ENCODE results near the gene TULP4.

DNA sequence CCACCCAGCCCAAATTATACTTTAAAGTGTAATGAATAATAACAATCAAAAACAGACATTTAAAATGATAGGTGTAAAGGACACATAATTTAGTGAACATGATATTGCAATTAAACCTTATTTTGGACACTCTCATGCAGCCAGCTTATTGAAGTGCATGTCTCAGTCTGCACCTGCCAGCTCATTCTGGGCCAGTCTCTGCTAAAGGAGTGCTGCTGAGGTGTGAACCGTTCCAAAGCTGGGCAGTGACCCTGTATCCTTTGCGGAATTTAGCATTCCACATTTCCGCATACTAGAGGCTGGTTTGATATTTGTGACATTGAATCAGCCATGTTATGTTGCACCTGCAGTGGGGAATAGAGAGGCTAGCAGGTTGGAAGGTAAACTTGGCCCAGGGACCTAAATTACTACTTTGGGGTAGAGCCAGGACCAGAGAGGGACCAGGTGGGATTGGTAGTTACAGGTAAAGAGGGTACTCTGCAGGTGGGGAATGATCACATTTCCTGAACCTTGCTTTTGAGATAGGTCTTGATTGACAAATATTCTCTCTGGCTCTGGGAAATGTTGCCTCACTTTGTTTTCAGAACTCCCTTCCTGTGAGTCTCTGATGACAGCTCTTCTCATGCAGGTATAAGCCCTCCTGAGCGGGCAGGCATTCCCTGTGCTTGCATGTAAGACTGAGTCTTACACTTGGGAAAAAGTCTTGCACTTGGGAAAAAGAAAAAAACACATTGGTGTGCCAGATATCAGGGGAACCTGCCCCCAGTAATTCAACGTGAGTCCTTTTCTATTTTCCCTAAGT is 26.2 kb downstream of the TULP4 start:
- TF ChIP-seq POLR2A (IDR thresholded peaks at IDR 0.05) (no peak), EP300 (IDR thresholded peaks at IDR 0.05) (no peak)
- TF ChIP-seq, protein P1, sequence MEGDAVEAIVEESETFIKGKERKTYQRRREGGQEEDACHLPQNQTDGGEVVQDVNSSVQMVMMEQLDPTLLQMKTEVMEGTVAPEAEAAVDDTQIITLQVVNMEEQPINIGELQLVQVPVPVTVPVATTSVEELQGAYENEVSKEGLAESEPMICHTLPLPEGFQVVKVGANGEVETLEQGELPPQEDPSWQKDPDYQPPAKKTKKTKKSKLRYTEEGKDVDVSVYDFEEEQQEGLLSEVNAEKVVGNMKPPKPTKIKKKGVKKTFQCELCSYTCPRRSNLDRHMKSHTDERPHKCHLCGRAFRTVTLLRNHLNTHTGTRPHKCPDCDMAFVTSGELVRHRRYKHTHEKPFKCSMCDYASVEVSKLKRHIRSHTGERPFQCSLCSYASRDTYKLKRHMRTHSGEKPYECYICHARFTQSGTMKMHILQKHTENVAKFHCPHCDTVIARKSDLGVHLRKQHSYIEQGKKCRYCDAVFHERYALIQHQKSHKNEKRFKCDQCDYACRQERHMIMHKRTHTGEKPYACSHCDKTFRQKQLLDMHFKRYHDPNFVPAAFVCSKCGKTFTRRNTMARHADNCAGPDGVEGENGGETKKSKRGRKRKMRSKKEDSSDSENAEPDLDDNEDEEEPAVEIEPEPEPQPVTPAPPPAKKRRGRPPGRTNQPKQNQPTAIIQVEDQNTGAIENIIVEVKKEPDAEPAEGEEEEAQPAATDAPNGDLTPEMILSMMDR (IDR thresholded peaks at IDR 0.05): no peak
